Jurkat, Clone E6-1 (cell line): ENCODE results near the gene KCNQ1OT1.

ENCODE experiments used
- DNase-seq: peaks from one replicate; pipeline ENCODE4 v3.0.0-alpha.2; 2011; ENCODE audit warnings: low read depth, low spot score
- H3K4me3 ChIP-seq: 2 replicates; pipeline ENCODE4 v1.5.1; 2011; ENCODE audit warnings: mild to moderate bottlenecking, low read length, control low read depth, moderate library complexity

Gene KCNQ1OT1

DNA sequence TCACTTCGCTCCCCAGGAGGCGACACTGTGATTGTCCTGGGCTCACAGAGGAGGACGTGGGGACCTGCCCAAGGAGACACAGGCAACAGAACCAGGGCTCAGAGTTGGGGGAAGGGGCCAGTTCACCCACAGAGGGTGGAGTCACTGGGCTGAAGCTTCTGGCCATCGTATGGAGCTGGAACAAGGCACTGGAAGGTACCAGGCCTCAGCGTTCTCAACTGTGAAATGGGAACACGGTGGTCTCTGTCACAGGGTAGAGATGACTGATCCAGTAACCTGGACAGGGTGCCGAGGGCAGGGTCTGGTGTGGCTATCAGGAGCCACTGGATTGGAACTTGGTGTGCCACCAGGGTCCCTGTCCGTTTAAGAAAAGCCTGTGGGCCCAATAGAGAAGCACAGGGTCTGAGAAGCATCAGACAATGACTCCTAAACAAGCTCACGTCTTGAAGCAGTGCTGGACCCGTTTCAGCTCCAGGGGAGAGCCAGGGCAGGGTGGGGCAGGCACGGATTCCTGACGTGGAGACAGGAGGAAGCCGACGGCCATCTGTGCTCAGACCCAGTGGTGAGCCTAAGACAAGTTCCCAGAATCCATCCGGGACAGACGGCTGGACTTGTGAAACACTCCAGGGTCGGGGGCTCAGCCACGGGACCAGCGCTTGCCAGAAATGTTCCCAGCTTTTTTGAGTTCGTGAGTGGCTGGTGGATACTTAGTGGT lies 25.0 kb upstream of the KCNQ1OT1 start:
- H3K4me3 ChIP-seq = no peak overlapping the region
- no peak for DNase-seq

DNA sequence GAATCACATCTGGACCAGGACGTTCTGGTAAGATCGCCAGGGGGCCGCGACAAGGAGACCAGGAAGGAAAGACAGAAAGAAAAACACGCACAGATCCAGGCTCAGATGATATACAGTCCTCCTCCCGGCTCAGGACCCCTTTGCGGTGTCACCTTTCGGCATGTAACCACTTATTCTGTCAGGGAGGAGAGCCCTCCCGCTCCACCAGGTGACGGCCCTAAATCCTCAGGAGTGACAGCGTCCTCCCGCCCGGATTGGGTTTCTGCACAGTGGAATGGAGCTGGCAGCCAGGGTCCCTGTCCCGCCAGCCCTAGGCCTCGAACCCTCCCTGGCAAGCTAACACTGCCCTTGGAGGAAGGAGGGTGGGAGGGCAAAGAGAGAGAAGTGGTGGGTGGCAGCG lies 24.3 kb upstream of the KCNQ1OT1 start:
- no peak overlapping the region for H3K4me3 ChIP-seq
- no peak for DNase-seq

DNA sequence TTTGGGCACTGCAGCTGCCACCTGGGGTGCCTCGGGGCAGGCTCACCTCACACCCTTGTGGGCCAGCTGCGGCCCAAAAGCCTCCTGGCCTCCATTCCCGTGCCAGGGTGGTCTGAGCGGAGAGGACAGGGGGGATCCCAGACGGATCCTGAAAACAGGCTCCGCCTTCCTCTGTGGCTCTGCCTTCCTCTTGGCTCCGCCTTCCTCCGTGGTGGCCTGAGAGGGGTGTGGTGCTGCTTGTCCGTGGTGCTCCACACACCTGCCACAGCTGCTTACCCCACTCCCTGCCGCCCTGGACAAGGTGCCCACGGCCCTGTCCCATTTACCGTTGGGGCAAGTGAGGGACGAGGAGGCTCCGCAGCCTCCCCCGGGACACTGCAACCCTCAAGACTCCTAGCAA lies 23.2 kb upstream of the KCNQ1OT1 start:
- DNase-seq = no peak
- H3K4me3 ChIP-seq = no peak overlapping the region

DNA sequence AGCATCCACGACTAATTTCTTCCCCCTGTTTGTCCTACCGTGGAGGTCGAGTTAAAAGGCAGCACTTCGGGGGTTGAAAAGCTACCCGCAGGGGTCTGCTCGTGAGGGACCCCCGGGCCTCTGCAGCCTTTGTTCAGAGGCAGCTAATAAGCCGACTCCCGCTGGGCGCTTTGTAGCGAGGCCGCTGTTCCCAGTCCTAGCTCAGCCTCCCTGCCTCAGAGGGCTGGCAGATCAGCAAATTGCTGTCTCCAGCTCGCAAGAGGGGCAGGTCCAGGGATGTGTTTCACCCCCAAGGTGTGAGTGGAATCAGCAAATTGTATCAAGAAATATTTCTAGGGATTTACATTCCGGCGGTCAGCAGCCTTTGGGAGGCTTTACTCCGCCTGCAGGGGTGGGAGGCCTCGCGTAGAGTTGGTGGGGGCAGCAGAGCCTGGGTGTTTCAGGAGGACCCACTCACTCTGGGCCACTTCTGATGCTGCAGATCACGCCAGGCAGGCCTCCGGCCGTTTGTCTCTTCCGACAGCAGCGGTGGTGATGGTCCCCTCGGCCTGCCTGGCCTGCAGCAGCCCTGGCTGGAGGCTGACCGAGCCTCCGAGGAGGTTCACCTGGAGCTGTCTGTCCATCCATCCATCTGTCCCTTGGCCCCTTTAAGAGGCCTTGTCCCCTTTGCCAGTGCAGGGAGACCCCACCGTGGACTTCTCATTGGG lies 21.6 kb upstream of the KCNQ1OT1 start:
- no peak overlapping the region for H3K4me3 ChIP-seq

DNA sequence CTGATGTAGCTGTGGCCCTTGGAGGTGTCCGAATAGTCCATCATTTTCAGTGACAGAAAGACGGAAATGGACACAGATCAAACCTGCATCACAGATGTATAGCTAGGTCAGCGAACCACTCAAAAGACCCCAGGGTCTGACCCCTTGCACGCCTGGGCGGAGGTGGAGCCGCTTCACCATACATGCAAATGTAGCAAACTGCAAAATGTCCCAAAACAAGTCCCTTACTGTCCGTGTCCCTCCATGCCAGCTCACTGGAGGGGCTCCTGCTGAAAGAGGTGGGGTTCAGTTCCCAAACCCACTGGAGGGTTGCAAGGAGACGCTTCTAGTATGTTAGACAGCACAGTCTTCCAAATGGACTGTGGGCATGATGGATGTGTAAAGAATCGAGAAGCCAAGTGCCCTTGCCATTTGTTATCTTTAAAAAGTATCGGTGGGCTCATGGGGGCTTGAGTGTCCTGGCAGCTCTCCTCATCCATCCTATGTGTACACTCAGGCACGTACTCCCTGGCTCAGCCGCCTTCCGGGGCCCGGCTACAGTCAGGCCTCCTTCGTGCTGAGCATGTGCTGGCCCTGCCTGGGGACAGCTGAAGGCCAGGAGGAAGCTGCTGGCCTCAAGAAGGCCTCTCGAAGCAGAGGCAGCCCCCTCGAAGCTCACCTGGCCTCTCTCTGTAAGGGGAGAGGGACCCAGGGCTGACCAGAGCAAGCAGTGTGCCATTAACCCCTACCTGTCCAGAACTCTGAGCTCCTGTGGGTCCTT lies 20.2 kb upstream of the KCNQ1OT1 start:
- no peak for DNase-seq

More for the DNA sequence above, 21.6 kb upstream of the KCNQ1OT1 start:
- no peak for DNase-seq

DNA sequence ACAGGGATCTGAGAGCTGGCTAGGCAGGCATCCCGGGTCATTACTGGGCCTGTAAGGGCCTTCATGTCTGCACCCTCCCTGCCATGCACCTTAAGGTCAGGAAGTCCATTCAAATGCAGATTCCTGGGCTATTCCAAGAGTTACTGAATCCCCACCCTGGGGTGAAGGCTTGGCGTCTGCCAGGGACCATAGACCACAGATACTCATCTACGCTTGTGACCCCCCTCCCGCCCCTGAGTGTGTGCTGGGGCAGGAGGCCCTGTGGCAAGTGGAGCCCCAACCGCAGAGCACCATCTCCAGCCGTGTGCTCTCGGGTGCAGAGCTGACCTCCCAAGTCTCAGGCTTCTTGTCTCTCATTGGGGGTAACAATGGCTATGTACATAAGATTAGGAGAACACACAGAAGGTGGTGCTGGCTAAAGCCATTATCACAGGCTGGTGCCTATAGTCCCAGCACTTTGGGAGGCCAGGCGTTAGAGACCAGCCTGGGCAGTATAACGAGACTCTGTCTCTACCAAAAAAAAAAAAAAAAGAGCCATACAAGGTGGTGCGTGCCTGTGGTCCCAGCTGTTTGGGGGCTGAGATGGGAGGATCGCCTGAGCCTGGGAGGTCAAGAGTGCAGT lies 19.1 kb upstream of the KCNQ1OT1 start:
- no peak overlapping the region for H3K4me3 ChIP-seq
- DNase-seq = no peak

More for the DNA sequence above, 20.2 kb upstream of the KCNQ1OT1 start:
- no peak overlapping the region for H3K4me3 ChIP-seq

DNA sequence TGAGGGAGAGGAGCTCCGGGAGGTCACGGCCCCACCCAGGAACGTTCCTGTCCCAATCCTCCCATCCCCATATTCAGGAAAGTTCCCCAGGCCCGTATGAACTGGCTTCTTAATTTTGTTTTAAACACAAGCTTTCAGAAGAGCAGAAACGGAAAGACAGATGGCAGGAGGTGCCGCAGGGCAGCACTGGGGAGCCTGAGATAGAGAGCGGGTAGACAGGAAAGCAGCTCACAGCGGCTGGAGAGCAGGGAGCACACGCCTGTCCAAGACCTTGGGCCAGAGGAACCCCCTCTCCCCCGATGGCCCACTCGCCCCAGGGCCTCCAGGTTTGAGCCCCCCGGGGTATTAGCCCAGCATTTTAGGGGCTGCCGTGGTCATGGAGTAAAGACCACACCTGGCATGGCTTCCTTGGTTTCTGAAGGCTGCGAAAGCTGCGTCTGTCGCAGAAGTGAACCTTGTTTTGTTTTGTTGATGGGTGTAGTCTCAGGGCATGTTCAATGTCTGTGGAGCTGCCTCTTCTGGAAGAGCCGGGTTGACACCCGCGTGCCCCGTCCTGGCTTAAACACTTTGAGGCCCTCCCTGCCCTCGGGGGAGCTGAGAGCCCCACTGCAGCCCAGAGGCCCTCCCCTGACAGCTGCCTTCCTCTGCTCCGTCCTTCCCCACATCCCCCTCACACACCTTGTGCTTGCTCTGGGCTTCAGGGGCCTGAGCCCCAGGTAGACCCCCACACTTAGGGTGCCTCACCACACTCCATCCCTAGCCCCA lies 17.9 kb upstream of the KCNQ1OT1 start:
- no peak overlapping the region for H3K4me3 ChIP-seq
- no peak for DNase-seq

DNA sequence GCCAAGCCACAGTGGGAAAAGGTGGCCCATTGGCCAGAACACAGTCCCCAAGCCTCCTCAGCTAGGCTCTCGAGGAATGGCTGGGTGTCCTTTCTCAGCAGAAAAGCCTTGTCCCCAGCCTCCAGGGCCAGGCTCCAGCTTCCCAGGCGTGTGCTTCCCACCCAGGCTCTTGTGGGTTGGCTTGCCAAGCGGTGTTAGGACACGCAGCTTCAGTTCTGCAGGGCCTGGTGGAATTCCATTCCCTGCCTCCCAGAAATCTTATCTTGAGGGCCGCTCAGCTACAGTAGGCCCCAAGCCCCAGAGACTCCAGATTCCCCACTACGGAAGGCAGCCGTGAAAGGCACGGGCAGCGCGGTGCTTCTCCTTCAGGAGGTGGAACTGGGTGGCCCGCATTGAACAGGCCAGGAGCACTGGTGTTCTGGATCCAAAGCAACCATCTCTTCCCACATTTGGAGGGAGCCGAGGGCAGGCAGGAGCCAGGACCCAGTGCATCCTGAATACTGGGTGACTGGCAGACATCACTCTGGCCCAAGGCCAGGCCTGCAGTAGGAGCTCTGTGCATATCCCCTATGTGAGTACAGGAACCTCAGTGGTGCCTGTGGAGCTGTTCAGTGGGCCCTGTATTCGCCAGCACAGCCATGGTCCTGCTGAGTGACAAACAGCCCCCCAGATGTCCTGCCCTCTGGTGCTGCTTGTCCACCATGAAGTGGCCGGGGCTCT lies 16.7 kb upstream of the KCNQ1OT1 start:
- no peak for DNase-seq
- no peak overlapping the region for H3K4me3 ChIP-seq

DNA sequence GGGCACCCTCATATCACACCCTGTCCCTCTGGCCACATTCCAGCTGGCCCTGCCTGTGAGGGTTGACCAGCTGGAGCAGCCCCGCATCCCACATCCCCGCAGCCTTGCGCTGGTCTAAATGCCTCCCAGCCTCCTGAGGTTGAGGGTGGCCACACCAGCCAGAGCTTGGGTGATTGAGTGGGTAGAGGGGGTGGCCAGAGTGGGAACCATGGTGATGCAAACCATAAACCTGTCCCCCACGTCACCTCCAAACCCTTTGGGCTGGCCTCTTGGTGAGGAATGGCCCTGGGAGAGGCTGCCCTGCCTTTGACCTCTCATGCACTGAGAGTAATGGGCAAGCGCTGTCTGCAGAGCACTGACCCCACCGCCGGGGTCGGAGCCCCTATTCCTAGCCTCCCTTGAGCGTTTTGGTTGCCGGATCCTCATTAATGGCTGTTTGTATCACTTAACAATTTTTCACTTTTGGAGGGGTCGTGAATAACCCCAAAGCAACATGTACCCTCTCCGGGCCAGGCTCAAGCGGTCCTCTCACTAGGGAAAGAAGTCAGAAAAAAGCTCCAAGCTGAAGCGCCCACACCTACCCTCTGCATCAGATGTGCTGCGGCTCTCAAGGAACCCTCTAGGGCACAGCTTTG lies 16.0 kb upstream of the KCNQ1OT1 start:
- H3K4me3 ChIP-seq = no peak overlapping the region
- DNase-seq = no peak

DNA sequence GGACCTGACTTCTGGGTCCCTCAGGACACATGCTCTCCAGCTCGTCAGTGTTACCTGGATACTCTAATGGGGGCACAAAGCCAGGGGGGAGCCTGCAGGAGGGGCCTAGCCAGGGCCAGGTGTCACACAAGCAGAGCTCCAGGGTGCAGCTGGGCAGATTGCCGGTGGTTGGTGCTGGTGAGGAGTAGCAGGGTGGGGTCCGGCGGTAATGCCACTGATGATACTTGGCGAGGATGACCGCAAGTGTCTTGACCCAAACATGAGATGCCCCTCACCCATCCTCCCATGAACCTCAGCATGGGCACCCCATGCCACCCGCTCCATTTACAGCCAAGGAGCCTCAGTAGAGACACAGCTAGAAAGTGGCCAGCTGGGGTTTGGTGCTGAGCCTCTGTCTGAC lies 15.1 kb upstream of the KCNQ1OT1 start:
- DNase-seq = no peak
- H3K4me3 ChIP-seq = no peak overlapping the region

DNA sequence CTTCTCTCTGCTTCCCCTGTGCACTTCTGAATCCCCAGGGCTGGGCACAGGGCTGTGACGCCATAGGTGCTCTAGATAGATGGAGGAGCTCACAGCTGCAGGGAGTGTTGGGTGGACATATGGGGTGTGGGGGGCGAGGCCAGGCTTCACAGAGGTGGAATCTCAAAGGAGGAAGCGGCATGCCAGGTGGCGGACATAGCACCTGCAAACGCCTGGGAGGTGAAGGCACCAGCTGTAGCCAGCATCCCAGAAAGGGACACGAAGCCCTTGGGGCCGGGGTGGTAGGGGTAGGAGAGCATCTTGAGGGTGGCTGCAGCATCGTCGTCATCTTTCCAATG lies 14.6 kb upstream of the KCNQ1OT1 start:
- no peak for DNase-seq

DNA sequence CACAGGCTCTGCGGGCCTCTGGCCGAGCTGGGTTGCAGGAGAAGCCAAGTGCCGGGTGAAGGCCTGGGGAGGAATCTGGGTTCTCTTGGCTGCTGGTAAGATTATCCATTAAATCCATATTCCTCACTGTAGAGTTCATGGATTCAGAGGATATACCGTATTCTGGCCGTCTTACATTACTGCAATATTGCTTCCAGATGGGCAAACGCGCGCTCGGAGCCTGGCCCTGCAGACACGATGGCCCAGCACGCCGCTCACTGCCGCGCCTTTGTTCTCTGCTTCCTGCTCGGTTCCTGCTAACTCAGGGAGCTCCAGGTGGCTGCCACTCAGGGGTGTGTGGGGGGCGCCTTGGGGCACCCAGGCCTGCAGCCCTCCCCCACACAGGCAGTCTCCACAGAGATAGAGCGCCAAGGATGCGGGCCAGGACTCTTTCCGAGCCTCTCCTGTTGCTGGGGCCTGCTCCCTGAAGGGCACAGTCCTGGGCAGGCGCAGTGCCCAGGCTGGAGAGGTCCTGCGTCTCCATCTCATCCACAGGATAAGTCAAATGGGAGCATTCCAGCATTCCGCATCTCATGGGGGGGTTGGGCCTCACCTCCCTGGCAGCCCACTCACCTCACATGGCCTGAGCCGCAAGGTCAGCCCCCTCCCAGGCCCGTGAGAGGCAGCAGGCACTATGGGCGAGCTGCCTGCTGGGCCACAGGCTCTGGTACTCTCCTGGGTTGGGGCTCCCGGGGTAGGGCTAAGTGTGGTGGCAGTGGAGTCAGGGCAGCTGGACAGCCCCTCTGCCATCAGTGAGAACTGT lies 14.1 kb upstream of the KCNQ1OT1 start:
- no peak for DNase-seq
- H3K4me3 ChIP-seq = no peak overlapping the region

More for the DNA sequence above, 14.6 kb upstream of the KCNQ1OT1 start:
- H3K4me3 ChIP-seq = no peak overlapping the region

DNA sequence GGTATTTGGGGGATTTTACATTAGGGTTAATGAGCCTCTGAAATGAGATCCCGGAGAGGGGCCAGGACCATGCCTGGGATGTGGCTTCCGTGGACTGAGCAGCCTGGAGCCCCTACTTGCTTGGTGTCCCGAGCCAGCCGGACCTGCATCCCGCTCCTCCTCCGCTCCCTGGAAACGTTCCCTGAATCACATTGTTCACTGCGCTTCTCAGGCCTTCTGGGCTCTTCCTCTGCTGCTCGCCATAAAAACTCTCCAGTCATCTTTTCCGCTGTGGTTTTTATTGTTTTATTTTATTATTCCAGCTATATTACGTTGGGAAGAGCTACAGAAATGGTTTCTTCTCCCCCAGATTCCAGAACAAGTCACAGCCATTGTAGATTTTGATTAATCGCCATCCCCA lies 13.3 kb upstream of the KCNQ1OT1 start:
- no peak overlapping the region for H3K4me3 ChIP-seq
- no peak for DNase-seq

DNA sequence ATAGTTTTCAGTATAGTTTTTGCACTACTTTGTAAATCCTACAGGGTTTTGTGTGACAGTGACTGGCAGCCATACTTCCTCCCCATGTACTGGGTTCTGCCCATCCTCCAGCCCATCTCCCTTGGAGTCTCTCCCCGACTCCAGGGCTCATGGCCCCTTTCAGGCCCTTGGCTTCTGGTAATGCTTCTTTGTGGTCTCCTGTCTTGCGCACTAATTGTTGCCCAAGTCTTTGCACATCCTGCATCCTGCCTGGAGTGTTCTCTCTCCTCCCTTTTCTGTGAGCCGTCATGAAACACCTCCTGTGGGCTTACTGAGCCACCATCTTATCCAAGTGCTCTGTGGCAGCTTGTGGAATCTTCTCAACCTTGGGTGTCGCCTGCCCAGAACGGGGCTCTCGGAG lies 11.4 kb upstream of the KCNQ1OT1 start:
- no peak overlapping the region for H3K4me3 ChIP-seq
- DNase-seq = no peak

DNA sequence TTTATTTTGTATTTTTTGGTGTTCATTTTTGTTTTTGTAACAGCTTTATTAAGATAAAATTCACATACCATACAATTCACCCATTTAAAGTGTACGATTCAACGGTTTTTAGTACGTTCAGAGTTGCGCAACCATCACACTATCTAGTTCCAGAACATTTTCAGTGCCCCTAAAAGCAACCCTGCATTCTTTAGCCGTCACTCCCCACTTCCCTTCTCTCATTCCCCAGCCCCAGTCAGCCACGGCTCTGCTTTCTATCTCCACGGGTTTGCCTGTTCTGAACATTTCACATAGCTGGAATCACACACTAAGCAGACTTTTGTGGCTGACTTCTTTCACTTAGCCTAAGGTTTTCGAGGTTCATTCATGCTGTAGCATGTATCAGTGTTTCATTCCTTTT lies 9.6 kb upstream of the KCNQ1OT1 start:
- no peak for DNase-seq
- no peak overlapping the region for H3K4me3 ChIP-seq

DNA sequence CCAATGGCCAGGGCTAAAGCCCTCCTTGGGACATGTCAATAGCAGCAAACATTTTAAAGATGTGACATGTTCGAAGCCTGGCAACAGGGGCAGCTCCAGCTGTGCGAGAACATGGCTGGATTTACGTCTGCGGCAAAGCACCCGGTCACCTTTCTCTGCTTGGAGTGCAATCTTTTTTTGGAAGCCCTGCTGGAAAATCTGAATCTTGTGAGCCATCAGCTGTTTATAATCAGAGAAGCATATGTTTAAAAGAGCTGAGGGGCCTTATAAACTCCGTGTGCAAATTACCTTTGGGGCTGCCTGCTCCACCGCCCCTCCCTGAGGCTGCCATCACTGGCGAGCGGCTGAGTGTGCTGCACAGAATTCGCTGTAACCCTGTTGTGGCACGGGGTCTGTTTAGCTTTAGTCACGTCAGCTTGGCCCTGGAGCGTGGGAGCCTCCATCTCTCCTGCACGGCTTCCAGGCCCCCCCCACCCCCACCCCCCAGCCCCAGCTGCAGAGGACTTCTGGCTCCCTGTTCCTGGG lies 9.0 kb upstream of the KCNQ1OT1 start:
- DNase-seq = no peak
- no peak overlapping the region for H3K4me3 ChIP-seq

DNA sequence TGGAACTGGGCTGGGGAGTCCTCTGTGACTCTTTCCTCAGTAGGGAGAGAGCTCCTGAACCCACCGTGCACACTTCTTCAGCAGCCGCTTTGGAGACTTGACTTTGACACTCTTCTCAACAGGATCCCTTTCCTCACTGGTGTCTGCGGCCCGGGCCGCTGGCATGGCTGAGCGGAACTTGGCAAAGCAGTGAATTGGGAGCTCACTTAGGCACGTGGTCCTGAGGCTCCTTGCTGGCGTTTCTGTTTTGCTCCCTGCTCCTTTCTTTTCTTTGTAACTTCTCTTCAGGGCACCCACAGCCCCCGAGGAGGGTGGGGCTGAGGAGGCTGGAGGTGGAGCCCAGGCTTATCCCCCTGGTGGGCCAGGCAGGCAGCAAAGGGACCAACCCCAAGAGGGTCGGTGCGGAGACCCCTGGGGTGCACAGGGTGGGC lies 8.4 kb upstream of the KCNQ1OT1 start:
- no peak for DNase-seq
- no peak overlapping the region for H3K4me3 ChIP-seq
